ELF-1 (cell line): ENCODE data around the gene RPS25.
"Not testable (repeated sequence)": the region's sequence is repeated elsewhere in the genome, so short reads cannot be mapped to it uniquely, and the experiment has no call there.

Experiments
- DNase-seq: peaks from one replicate; pipeline ENCODE4 v3.0.0-alpha.2; 2016; ENCODE audit warnings: low read depth, low spot score

RPS25 gene

GRCh38 chr11:119016216-119017009 is 1.7 kb downstream of the RPS25 start:
- DNase-seq: no peak

- DNase-seq: no peak
Measured at GRCh38 chr11:119015054-119015611, 3.0 kb downstream of the RPS25 start.

- no peak for DNase-seq
Measured at GRCh38 chr11:119014209-119014924, 3.8 kb downstream of the RPS25 start.

GRCh38 chr11:119012629-119013170 is 5.4 kb downstream of the RPS25 start:
- no peak for DNase-seq

GRCh38 chr11:119011476-119012053 is 6.6 kb downstream of the RPS25 start:
- DNase-seq: no peak

- no peak for DNase-seq
Measured at GRCh38 chr11:119006656-119007055, 11.5 kb downstream of the RPS25 start.

GRCh38 chr11:119000906-119001305 is 17.2 kb downstream of the RPS25 start:
- no peak for DNase-seq

- peak; percentile 71 for DNase-seq
Measured at GRCh38 chr11:118998822-118999221, 19.3 kb downstream of the RPS25 start.

GRCh38 chr11:118998388-118998717 is 19.8 kb downstream of the RPS25 start:
- DNase-seq: peak; percentile 46

- DNase-seq: peak; percentile 96
Measured at GRCh38 chr11:118997627-118998387, 20.3 kb downstream of the RPS25 start, which contains the start of gene CENATAC. Gene CENATAC (plus strand): TSS chr11:118998138. CDS start chr11:118998198, 60 bp downstream.

- DNase-seq: no peak
Measured at GRCh38 chr11:118996926-118997626, 21.1 kb downstream of the RPS25 start.

GRCh38 chr11:118991486-118992038 is 26.6 kb downstream of the RPS25 start:
- not testable (repeated sequence) for DNase-seq

GRCh38 chr11:118988280-118988679 is 29.9 kb downstream of the RPS25 start:
- no peak for DNase-seq

GRCh38 chr11:118984825-118985224 is 33.3 kb downstream of the RPS25 start:
- peak; percentile 36 for DNase-seq

- not testable (repeated sequence) for DNase-seq
Measured at GRCh38 chr11:118984337-118984736, 33.8 kb downstream of the RPS25 start.

- DNase-seq: peak; percentile 73
Measured at GRCh38 chr11:118980191-118980881, 37.8 kb downstream of the RPS25 start.

- DNase-seq: peak; percentile 23
Measured at GRCh38 chr11:118979434-118979833, 38.7 kb downstream of the RPS25 start.

GRCh38 chr11:118975771-118976709 is 42.1 kb downstream of the RPS25 start:
- no peak for DNase-seq

GRCh38 chr11:118973985-118974384 is 44.2 kb downstream of the RPS25 start:
- no peak for DNase-seq
